Umbilical cord (tissue), 2 donors: ENCODE data around the gene GDPGP1. TPM values are rescaled to one million over a fixed set of nuclear protein-coding genes. Genes with fewer than 3 reads are reported as not detected.
"Not testable (repeated sequence)": the region's sequence is repeated elsewhere in the genome, so short reads cannot be mapped to it uniquely, and the experiment has no call there.

Experiments used
- DNase-seq: peaks from one replicate; pipeline ENCODE4 v3.0.0-alpha.2; 2015; ENCODE audit warnings: low spot score
- total RNA-seq: library from RNA; depleted of rRNA; stranded (reverse); fragments of >200 nt; gene quantifications from one replicate; pipeline ENCODE4 v1.2.3, GENCODE V29; 2014; ENCODE audit warnings: low replicate concordance; ENCODE audit not compliant: insufficient read depth

GDPGP1 gene, protein sequence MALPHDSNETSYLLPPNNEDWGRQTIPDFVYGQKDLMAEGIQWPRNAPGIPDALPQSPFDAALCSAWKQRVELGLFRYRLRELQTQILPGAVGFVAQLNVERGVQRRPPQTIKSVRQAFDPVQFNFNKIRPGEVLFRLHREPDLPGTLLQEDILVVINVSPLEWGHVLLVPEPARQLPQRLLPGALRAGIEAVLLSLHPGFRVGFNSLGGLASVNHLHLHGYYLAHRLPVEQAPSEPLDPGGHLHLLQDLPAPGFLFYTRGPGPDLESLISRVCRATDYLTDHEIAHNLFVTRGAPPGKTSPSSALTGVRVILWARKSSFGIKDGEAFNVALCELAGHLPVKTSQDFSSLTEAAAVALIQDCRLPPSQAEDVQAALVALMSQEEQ
- 6.3 TPM for total RNA-seq

DNA sequence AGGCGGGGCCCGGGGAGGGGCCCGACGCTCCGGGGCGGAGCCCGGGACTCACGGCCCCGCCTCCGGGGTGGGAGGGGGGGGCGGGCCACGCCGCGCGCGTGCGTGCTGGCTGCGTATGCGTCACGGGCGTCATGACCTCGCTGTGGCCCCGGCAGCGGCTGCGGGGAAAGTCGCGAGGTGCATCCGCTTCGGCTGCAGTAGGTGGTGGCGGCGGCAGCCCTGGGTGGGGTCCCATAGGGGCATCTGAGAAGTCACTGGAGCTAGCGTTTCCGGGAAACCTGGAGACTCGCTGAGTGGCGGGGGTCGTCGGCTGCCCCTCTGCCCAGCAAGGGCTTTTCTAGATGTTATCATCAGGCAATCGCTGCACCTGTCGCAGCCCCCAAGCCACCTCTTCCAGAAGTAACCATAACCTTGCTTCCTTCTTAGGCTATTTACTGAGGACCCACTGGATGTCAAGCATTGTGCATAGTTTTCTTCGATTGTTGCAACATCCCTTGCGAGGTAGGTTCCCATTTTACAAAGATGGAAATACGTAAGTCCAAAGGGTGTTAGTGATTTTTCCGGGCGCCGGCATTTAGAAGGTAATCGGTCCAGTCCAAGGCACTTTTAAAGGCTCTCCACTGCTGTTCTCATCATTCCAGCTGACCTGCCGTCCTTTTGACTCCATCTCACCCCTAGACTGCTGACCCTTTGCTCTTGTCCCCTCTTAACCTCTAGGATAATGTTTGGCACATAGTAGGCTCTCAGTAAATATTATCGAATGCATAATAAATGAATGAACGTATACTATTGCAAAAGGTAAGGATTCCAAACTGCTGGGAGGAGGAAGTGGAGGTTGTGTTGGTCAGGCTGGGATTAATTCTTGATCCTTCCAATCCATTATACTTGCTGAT lies at the start of gene GDPGP1:
GDPGP1 (plus strand) TSS at position 114 of the 893 bp plus-strand sequence. CDS start 6,700 bp downstream, outside the sequence.
- DNase-seq: peak; percentile 23

DNA sequence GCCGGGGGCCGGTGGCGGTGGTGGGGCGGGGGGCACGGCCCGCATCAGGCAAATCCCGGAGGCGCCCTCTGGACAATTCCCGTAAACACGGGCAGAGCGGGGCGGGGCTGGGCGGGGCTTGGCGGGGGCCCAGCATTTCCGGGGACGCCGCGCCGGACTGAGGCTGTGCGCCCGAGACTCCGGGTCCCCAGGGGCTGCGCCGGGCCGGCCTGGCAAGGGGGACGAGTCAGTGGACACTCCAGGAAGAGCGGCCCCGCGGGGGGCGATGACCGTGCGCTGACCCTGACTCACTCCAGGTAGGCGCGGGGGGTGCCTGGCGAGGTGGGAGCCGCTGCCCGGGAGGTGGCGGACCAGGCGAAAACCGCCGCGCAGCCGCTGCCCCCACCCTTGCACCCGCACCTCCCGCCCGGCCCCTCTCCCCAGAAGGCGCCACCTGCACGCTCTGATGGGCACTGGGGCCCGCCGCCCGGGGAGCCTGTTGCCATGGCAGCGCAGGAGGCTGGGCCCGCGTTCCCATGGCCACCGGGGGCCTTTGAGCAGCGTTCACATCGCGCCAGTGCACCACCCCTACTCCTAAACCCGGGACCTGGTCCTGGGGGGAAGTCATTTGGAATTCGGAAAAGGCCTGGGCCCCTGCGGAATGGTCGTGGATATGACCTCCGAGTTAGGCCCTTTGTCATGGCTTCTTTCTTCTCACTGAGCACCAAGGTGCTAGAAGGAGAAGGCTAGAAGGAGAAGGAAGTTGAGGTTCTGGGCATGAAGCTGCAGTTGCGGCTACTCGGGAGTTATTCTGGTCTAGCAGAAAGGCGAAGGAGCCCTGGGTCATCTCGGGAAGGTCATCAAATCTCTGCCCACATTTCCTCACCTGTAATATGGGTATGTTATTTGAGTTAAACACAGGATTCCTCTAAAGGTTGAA lies 49.0 kb upstream of the GDPGP1 start:
- peak; percentile 48 for DNase-seq

DNA sequence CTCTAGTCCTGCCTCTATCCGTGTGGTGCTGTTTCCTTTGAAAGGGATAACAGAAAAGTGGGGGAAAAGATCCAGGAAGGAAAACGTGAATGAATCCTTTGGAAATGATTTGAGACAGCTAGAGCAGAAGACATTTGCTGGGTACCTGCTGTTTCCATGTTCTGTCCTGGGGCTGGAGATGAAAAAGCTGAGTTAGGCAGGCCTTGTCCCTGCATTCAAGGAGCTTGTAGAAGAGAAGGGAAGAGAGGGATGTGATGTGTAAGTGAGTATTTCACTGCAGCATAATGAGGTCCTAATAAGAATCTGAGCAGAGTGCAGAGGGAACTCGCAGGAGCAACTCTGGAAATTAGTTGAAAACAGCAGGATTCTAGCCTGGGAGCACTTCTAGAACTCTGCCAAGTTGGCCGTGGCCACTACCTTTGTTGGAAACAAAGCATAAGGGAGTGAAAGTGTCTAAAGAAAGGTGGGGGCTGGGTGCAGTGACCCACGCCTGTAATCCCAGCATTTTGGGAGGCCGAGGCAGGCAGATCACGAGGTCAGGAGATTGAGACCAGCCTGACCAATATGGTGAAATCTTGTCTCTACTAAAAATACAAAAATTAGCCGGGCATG lies 46.6 kb upstream of the GDPGP1 start:
- DNase-seq: no peak

DNA sequence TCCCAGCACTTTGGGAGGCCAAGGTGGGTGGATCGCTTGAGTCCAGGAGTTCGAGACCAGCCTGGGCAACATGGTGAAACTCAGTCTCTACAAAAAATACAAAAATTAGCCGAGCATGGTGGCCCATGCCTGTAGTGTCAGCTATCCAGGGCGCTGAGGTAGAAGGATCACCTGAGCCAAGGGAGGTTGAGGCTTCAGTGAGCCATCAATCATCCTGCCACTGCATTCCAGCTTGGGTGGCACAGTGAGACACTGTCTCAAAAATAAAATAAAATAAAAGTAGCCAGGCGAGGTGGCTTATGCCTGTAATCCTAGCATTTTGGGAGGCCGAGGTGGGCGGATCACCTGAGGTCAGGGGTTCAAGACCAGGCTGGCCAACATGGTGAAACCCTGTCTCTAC lies 45.9 kb upstream of the GDPGP1 start:
- not testable (repeated sequence) for DNase-seq

DNA sequence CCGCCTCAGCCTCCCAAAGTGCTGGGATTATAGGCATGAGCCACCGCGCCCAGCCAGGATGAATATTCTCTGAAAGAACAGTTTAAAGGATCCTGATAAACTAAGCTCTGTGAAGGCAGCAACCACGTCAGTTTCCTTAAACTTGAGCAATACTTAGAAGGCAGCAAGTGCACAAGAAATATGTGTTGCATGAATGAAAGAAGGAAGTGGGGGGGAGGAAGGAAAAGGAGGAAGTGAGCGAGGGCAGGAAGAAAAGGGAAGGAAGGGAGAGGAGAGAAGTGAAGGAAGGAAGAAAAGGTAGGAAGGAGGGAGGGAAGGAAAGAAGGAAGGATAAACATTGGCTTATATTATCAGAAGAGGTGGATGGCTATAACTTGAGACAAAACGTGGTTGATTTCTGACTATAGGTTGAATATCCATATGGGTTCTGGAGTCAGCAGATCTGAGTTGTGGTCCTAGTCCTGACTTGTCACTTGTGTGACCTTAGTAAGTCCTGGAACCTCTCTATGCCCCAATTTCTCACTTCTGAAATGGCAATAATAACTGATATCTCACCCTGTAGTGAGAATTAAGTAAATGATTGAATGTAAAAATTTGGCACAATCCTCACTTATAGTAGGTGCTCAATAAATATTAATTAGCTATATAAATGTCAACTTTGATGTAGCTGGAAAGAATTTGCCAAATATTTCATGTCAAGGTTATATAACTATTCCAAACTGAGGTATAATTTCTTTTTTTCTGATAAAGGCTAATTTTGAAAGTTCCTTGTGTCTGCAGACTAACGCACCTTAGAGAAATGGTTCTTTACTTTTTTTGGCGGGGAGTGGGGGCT lies 44.9 kb upstream of the GDPGP1 start:
- peak; percentile 77 for DNase-seq

DNA sequence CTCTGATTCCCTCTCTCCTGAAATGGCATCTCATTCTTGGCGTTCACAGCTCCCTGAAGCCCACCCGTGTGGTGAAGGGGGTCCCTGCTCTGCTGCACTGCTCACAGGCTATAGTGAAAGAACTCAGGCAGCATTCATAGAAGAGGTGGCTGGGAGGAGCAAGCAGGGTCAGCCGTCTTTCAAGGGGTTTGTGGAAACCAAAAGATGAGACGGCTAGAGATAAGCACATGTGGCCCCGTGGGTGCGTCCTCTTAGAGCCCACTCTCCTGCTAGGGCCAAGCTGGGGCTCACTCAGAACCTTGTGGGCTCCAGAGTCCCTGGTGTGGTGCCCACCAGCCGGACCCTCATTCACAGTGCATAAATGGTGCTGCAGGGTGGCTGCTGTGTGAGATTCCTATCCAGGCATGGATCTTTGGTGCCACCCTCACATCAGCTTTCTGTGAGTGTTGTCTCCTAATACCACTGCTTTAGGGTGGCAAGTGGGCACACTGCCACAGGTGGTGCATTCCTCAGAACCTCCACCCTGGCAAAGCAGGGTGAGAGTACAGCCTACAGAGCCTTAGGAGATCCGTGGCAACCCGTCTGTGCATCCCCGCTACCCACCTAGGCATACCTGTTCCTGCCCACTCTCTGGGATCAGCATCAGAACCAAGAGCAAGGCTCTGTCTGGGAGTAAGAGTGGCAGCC lies 44.1 kb upstream of the GDPGP1 start:
- DNase-seq: no peak

DNA sequence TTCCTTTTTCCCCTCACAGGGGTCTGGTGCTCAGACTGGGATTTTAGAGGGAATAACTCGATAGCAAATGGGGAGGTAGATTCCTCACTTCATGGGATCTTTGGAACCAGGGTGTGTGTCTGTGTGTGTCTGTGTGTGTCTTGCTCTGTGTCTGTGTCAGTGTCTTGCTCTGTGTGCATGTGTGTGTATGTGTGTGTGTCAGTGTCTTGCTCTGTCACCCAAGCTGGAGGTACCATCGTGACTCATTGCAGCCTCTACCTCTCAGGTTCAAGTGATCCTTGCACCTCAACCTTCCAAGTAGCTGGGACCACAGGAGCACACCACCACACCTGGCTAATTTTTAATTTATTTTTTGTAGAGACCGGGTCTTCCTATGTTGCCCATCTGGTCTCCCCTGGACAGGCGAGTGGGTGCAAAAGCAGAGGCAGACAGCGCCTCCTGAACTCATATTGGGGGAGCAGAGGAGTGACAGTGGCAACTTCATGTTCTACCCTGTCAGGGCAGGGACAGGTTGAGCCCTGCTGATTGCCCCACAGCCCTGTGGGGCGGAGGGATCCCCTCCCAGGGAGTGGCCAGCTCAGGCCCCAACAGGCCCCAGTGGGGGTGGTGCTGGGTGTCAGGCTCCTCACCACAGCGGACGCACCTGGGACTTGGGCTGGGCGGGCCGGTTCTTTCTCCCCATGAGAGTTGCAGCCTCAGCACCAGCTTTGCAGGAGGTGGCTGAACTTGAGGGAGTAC lies 43.2 kb upstream of the GDPGP1 start:
- DNase-seq: no peak

DNA sequence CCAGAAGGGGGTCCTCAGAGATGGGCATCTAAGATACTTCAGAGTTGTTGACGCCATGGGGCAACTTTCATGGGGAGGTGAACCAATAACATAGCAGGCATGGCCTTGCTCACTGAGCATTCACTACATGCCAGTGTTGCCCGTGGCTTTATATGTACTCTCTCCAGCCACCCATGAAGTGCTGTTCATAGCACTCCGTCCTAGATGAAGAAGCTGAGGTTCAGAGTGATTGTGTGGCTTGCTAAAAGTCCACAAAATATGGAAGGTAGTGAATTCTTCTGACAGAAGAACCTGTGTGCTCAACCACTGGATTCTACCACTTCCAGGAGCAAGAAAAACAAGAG lies 42.7 kb upstream of the GDPGP1 start:
- no peak for DNase-seq

DNA sequence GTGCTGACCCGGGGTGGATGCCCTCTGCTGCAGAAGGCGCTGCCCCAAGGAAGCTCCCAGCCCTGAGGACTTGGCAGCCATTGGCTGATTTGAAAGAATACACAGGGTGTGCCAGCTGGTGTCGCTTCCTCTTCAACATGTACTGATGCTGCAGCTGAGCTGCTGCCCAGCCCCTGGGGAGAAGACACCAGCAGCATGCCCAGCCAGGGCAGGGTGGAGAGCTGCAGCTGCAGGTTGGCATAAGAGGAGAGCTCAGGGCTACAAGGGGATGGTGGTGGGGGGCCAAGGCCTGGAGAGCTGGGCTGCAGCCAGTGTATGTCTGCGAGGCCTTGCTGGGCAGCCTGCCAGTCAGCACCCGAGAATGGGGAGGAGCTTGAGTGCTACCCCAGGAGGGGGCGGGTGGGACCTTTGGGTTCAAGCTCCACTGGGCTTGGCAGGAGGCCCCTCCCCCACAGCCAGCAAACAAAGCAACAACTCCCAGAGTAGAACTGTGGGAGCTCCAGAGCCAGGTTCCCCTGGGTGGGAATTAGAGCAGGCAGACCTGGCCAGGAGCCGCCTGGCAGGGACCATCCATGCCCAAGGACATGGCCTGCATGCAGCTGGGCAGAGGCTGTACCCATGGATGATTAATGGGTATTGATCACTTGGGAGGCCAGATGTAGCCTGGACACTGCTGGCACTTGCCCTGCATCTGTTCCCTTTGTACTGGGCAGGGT lies 42.1 kb upstream of the GDPGP1 start:
- DNase-seq: peak; percentile 61

DNA sequence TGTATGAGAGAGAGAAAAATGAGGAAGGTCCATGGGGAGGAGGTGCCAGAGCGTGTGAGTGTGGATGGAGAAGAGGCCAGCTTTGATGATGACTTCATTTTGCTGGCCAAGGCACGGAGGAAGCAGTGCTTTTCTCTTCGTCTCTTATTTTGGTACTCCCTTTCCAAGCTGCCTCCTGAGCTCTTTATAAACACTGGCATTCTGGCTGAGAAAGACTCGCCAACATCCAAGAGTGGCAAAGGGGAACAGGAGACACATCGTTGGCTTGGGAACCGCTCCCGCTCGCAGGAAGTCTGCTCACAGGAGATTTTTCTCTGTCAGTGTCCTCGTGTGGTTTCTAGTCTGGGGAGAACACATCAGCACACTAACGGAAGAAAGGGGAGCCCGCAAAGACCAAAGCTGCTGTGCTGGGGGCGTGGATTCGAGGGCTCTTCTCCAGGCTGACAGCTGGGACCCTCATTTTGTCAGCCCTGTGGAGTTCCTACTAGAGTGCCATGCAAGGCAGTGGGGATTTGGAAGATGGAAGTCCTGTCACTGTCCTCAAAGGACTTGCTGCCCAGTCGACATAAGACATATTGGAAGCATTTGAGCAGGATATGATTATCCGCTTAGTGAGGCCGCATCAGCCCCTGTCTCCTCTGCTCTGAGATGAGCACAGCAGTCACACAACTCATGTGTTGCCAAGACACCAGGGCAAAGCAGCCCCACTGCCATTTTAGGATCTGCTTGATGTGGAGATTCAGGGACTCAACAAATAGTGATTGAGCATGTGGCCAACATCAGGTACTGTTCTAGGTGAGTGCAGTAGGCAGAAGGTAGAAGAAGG lies 40.8 kb upstream of the GDPGP1 start:
- DNase-seq: no peak

DNA sequence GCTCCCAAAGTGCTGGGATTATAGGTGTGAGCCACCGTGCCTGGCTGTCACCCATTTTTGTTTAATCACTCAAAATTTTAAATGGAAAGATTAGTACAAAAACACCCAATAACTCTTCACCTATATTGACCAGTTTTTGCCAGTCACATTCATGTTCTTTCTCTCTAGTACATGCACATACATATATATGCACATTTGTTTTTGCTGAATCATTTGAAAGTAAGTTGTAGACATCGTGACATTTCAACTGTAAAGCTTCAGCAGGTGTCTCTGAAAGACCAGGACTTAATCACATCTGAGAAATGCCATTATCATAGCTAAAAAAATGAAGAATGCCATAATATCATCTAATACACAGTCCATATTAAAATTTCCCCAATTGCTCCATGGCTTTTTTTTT lies 39.4 kb upstream of the GDPGP1 start:
- no peak for DNase-seq

DNA sequence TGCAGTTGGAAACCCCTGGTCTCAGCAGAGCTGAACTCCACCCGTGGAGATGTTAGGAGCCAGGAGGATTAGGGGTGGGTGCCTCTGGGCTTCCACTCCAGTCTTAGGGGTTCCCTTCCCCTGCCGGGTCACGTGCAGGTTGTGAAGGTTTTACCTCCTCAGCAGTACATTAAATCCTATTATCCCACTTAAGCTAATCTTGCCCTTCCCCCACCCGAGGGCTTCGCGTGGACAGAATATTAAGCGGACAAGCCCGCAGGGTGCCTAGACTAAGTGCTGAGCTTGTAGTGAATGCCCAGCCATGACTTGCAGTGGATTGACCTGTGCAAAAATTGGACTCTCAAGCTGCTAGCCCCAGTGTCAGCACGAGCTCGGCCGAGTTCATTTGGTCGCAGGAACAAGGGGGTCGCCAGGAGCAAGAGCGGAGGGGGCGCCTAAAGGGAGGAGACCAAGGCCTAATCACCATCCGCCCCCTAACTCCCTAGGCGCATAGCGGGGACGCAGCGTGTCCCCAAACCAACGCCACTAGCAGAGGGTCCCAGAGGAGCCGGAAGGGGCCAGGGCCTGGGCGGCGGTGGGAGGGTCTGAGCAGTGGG lies 33.4 kb upstream of the GDPGP1 start:
- DNase-seq: peak; percentile 71

DNA sequence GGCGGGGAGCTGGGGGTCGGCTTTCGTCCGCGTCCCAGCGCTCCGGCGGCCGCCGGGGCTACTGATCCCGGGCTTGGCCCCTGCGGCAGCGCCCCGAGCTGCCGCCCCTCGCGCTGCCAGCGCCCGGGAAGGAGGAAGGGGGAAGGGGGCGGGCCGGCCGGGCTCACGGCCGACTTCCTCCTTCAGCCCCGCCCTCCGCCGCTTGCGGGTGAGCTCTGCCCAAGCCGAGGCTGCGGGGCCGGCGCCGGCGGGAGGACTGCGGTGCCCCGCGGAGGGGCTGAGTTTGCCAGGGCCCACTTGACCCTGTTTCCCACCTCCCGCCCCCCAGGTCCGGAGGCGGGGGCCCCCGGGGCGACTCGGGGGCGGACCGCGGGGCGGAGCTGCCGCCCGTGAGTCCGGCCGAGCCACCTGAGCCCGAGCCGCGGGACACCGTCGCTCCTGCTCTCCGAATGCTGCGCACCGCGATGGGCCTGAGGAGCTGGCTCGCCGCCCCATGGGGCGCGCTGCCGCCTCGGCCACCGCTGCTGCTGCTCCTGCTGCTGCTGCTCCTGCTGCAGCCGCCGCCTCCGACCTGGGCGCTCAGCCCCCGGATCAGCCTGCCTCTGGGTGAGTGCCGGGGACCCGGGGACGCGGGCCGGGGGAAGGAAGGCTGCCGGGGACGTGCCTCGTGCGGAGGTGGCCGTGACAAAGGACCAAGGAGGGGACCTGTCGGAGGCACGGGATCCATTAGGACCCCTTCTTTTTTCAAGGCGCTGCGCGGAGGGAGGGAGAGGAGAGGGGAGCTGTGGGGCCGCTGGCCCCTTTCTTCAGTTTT lies 32.7 kb upstream of the GDPGP1 start, which contains the start of gene SEMA4B:
SEMA4B (plus strand) TSS at position 201 of the 814 bp plus-strand sequence; CDS start at position 450, 249 bp downstream.
- peak; percentile 83 for DNase-seq

DNA sequence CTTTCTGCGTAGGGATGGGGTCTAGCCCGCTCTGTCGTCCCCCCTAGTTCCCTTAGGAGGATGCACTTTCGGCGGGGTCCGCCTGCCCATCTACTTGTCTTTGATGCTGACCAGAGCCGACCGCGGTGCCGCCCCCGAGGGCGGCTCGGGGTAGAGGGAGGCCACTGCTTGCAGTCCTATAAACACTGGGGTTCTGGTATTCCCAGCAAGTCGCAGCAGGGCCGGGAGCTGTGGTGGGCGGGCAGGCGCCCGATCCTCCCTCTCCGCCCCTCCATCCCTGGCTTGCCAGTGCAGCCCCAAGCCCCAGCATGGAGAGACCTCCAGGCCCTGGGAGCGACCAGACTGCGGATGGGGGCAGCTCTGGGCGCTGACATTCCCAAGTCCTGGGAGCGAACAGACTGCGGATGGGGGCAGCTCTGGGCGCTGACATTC lies 32.0 kb upstream of the GDPGP1 start:
- peak; percentile 49 for DNase-seq

DNA sequence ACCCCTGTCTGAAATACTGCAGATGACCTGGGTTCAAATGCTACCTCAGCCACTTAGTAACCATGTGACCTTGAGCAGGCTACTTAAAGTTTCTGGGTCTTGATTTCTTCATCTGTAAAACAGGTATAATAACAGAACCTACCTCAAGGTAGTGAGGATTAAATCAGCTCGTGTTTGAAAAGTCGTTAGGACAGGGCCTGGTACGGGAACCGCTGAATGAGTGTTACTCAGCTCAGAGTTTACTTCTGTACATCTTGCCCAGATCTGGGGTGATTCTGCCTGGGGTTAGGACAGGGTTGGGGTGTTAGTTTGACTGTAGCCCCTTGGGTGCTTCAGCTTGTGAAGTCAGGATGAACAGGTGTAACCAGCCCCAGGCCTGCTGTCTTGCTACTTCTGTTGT lies 31.1 kb upstream of the GDPGP1 start:
- no peak for DNase-seq

DNA sequence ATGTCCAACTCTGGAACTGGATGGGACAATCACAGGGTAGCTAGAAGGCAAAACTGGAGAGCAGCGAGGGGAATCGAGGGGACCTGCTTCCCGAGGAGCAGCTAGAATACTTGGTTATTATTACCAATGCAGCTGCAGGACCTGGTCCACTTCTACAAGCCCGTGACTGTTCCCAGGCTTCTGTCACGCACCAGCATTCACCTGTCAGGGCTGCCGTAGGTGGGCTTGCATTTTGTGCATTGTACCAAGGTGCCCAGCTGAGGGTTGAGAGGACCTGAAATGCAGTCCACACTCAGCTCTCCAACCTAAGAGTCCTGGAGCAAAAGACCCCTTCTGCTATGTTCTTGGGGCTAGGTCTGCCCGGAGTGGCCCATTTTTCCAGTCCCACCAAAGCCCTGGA lies 30.5 kb upstream of the GDPGP1 start:
- no peak for DNase-seq
